Left lung (tissue), 14 donors: ENCODE measurements around the gene ZNF493. TPM values are rescaled to one million over a fixed set of nuclear protein-coding genes. Genes with fewer than 3 reads are reported as not detected.

Source experiments
- ATAC-seq: fragments of 200-7000 bp; cut with Tn5 transposase; one replicate; pipeline ENCODE4 v1.9.1; 2020; ENCODE audit warnings: moderate library complexity
- DNase-seq, 4 donors: peaks; one replicate each; pipeline ENCODE4 v3.0.0-alpha.2; 2013 to 2020
- H3K27ac ChIP-seq, 2 donors: fragments of 200-600 bp; sonication (generic) in 1 of 2; one replicate each; pipeline versions ENCODE4 v1.5.0 to v1.8.0; 2020 to 2021
- H3K27me3 ChIP-seq, 2 donors: fragments of 200-600 bp; sonication (generic) in 1 of 2; one replicate each; pipeline versions ENCODE4 v1.5.0 to v1.8.0; 2020 to 2021
- H3K36me3 ChIP-seq, 2 donors: fragments of 200-600 bp; sonication (generic) in 1 of 2; one replicate each; pipeline versions ENCODE4 v1.5.0 to v1.8.0; 2020 to 2021
- H3K4me1 ChIP-seq, 2 donors: fragments of 200-600 bp; one replicate each; pipeline ENCODE4 v1.8.0; 2021
- H3K4me3 ChIP-seq, 2 donors: fragments of 200-600 bp; sonication (generic) in 1 of 2; one replicate each; pipeline versions ENCODE4 v1.5.0 to v1.8.0; 2020 to 2021; ENCODE audit warnings: mild to moderate bottlenecking in 1 of 2
- H3K9me3 ChIP-seq, 2 donors: fragments of 200-600 bp; sonication (generic) in 1 of 2; one replicate each; pipeline versions ENCODE4 v1.5.0 to v1.8.0; 2020 to 2021
- intact Hi-C, 2 donors: fragments of 100-400 bp; cut with DNase I; formaldehyde crosslinking; loops; one replicate each; pipeline versions ENCODE4 v1.11.2 to v1.14.2; 2022
- long read RNA-seq, 12 donors: library from polyadenylated mRNA in 2 of 12; unstranded in 2 of 12; transcript quantifications; one replicate each; pipeline ENCODE4 v2.0.0 and lab custom pipeline, GENCODE V29; 2019 to 2026
- polyA plus RNA-seq, 6 donors: library from polyadenylated mRNA; unstranded; fragments of 120-200 nt; gene quantifications; one replicate each; pipeline ENCODE4 v1.2.1, GENCODE V29; 2013; ENCODE audit not compliant: insufficient read length in 6 of 6
- total RNA-seq, 2 donors: library from RNA; stranded (reverse); fragmentation: NEBNext Ultra II Directional; extraction: Animal tissue kit (Norgen Biotek cat#: 25700); gene quantifications; one replicate each; pipeline ENCODE4 v1.2.1, GENCODE V29; 2021
- TF ChIP-seq, protein P1 (sequence below), 2 donors: fragments of 200-600 bp; sonication (generic) in 1 of 2; IDR thresholded peaks; one replicate each; pipeline versions ENCODE4 v1.5.0 to v1.8.0; 2021; ENCODE audit warnings: antibody characterized with exemption in 2 of 2
- donor health status: DM: no; HTN: yes; CAD: no.
- donor health status: DM: no; HTN: no; CAD: no.

ZNF493 gene
- total RNA-seq (10 to 100 TPM; 18.7 to 28.0 TPM), polyA plus RNA-seq (10 to 100 TPM; 29.9 to 90.2 (median 34.0) TPM)
- long read RNA-seq, donor 1, full-length matches to known transcripts: 15 of 15 reads
- long read RNA-seq, donor 1, partial matches to known transcripts: 0 of 15 reads
- long read RNA-seq, donor 1, other reads (novel, unspliced or antisense): 0 of 15 reads
- long read RNA-seq, donor 2, full-length matches to known transcripts: 11 of 11 reads
- long read RNA-seq, donor 2, partial matches to known transcripts: 0 of 11 reads
- long read RNA-seq, donor 2, other reads (novel, unspliced or antisense): 0 of 11 reads
- long read RNA-seq, donor 3, partial matches to known transcripts: 0 of 6 reads
- long read RNA-seq, donor 3, other reads (novel, unspliced or antisense): 0 of 6 reads
- long read RNA-seq, donor 4, full-length matches to known transcripts: 3 of 3 reads
- long read RNA-seq, donor 4, partial matches to known transcripts: 0 of 3 reads
- long read RNA-seq, donor 4, other reads (novel, unspliced or antisense): 0 of 3 reads
- long read RNA-seq, donor 5, transcript ZNF493-208 (1 exons, 1,769 nt): major isoform, 11 of 13 reads
- long read RNA-seq, donor 5, partial matches to known transcripts: 0 of 13 reads
- long read RNA-seq, donor 5, other reads (novel, unspliced or antisense): 0 of 13 reads
- long read RNA-seq, donor 6, partial matches to known transcripts: 0 of 2 reads
- long read RNA-seq, donor 6, other reads (novel, unspliced or antisense): 0 of 2 reads
- long read RNA-seq, donor 7, partial matches to known transcripts: 0 of 4 reads
- long read RNA-seq, donor 7, other reads (novel, unspliced or antisense): 0 of 4 reads
- long read RNA-seq, donor 8, full-length matches to known transcripts: 5 of 5 reads
- long read RNA-seq, donor 8, partial matches to known transcripts: 0 of 5 reads
- long read RNA-seq, donor 8, other reads (novel, unspliced or antisense): 0 of 5 reads
- long read RNA-seq, donor 9: 0 reads
- long read RNA-seq, donor 10, partial matches to known transcripts: 1 of 2 reads
- long read RNA-seq, donor 10, other reads (novel, unspliced or antisense): 0 of 2 reads
- long read RNA-seq, donor 11: 0 reads
- long read RNA-seq, donor 12, partial matches to known transcripts: 7 of 10 reads
- long read RNA-seq, donor 12, other reads (novel, unspliced or antisense): 0 of 10 reads

- H3K4me1 ChIP-seq: peaks cover 0 to 22% of the 10 kb centered on the region in 2 donors
- peak; percentile 90 to 96 (median 94) for DNase-seq
- H3K9me3 ChIP-seq: peaks cover 0 to 26% of the 10 kb centered on the region in 2 donors
- H3K36me3 ChIP-seq: peaks cover 3 to 26% of the 10 kb centered on the region in 2 donors
- ATAC-seq: peak; percentile 100
- peak within 1 kb of the TSS; percentile 82 to 93 for H3K27ac ChIP-seq
- peak within 1 kb of the TSS; percentile 72 to 83 for H3K4me3 ChIP-seq
- TF ChIP-seq, protein P1, sequence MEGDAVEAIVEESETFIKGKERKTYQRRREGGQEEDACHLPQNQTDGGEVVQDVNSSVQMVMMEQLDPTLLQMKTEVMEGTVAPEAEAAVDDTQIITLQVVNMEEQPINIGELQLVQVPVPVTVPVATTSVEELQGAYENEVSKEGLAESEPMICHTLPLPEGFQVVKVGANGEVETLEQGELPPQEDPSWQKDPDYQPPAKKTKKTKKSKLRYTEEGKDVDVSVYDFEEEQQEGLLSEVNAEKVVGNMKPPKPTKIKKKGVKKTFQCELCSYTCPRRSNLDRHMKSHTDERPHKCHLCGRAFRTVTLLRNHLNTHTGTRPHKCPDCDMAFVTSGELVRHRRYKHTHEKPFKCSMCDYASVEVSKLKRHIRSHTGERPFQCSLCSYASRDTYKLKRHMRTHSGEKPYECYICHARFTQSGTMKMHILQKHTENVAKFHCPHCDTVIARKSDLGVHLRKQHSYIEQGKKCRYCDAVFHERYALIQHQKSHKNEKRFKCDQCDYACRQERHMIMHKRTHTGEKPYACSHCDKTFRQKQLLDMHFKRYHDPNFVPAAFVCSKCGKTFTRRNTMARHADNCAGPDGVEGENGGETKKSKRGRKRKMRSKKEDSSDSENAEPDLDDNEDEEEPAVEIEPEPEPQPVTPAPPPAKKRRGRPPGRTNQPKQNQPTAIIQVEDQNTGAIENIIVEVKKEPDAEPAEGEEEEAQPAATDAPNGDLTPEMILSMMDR (IDR thresholded peaks at IDR 0.05): no peak
- intact Hi-C loops: no loop called here
- no peaks in the 10 kb centered on the region for H3K27me3 ChIP-seq
Measured at GRCh38 chr19:21396893-21397572, at the start of gene ZNF493. ZNF493 (plus strand) TSS chr19:21397133; CDS start chr19:21397238, 105 bp downstream.

GRCh38 chr19:21352830-21353229, 44.1 kb upstream of the ZNF493 start:
- TF ChIP-seq, protein P1 (IDR thresholded peaks at IDR 0.05): no peak
- Histone ChIP-seq H3K27ac (no peak overlapping the region), H3K36me3 (no peaks in the 10 kb centered on the region), H3K27me3 (no peaks in the 10 kb centered on the region), H3K4me3 (no peak overlapping the region), H3K9me3 (peaks cover 0 to 24% of the 10 kb centered on the region in 2 donors), H3K4me1 (no peaks in the 10 kb centered on the region)
- DNase-seq (no peak), ATAC-seq (no peak)
- intact Hi-C loops: no loop called here

DNA sequence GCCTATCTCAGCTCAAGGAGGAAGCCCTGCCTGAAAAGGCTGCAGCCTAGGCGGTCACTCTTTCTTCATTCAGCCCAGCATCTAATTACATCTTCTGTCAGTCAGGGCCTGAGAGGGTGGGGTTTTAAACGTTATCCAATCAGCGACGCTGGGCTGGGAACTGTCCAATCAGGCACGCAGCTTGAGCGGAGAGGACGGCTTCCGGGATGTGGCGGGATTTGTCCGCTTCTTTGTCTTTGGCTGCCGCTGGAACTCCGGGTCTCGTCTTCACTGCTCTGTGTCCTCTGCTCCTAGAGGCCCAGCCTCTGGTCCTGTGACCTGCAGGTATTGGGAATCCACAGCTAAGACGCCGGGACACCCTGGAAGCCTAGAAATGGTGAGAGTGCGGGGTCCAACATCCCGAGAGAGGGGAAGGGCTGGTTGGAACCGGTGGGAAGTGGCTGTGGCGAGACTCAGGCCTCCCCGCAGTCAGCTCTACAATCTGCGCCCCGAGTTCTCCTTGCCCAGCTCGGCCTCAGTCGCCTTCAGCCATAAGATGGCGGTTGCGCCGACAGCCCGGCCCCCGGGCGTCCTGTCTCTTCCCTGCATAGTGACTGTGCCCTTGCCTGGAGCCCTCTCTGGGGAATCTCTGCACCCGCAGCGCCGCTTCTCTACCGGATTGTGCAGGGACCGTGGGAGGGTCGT, 38.0 kb upstream of the ZNF493 start, which contains the start of gene ZNF738:
ZNF738 (plus strand) TSS at position 233 of the 684 bp plus-strand sequence; CDS start at position 374, 141 bp downstream.
- TF ChIP-seq, protein P1 (IDR thresholded peaks at IDR 0.05): no peak
- H3K9me3 ChIP-seq: peaks cover 0 to 3% of the 10 kb centered on the region in 2 donors
- DNase-seq: peak; percentile 87 to 97 (median 92)
- H3K4me3 ChIP-seq: peak within 1 kb of the TSS; percentile 60 to 80
- intact Hi-C loops: no loop called here
- H3K27ac ChIP-seq: peak within 1 kb of the TSS; percentile 85 to 88
- no peaks in the 10 kb centered on the region for H3K27me3 ChIP-seq
- peaks cover 0 to 24% of the 10 kb centered on the region in 2 donors for H3K36me3 ChIP-seq
- peak; percentile 99 for ATAC-seq
- H3K4me1 ChIP-seq: peaks cover 0 to 9% of the 10 kb centered on the region in 2 donors

DNA sequence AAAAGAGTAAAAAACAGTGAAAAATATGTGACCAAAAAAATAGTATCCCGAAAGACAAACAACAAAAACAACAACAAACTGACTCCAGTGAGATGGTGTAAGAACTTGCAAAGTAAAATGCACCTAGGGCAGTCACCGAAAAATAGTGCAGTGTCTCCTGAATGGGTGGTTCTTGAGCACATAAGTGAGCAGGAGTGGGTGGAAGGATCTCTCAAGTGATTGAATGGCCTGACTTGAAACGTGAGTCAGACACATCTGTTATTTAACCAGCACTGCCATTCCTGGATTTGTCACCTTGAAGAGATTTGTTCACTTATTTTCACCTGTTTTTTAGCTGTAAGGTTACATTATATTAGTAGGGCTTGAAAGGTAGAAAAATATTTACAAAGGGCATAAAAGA, 34.6 kb upstream of the ZNF493 start:
- H3K27ac ChIP-seq: no peak overlapping the region
- DNase-seq (no peak), ATAC-seq (no peak)
- H3K4me3 ChIP-seq: no peak overlapping the region
- intact Hi-C loops: no loop called here
- H3K4me1 ChIP-seq: peaks cover 0 to 9% of the 10 kb centered on the region in 2 donors
- H3K27me3 ChIP-seq: no peaks in the 10 kb centered on the region
- TF ChIP-seq, protein P1 (IDR thresholded peaks at IDR 0.05): no peak
- peaks cover 0 to 20% of the 10 kb centered on the region in 2 donors for H3K9me3 ChIP-seq
- peaks cover 0 to 57% of the 10 kb centered on the region in 2 donors for H3K36me3 ChIP-seq
